Lower lobe of right lung (tissue), 2 donors: ENCODE results near the gene GBE1. TPM values are rescaled to one million over a fixed set of nuclear protein-coding genes. Genes with fewer than 3 reads are reported as not detected.
"Not testable (repeated sequence)": the region's sequence is repeated elsewhere in the genome, so short reads cannot be mapped to it uniquely, and the experiment has no call there.

Experiments
- ATAC-seq, 2 donors: fragments of 200-7000 bp; cut with Tn5 transposase; one replicate each; pipeline ENCODE4 v1.9.1; 2020 to 2022; ENCODE audit warnings: mild to moderate bottlenecking in 2 of 2, moderate library complexity in 2 of 2
- DNase-seq: peaks from one replicate; pipeline ENCODE4 v3.0.0-alpha.2; 2020
- H3K27ac ChIP-seq: fragments of 200-600 bp; one replicate; pipeline ENCODE4 v1.8.0; 2022
- H3K27me3 ChIP-seq: fragments of 200-600 bp; one replicate; pipeline ENCODE4 v1.8.0; 2022; ENCODE audit warnings: low read depth
- H3K36me3 ChIP-seq: fragments of 200-600 bp; one replicate; pipeline ENCODE4 v1.8.0; 2022; ENCODE audit warnings: mild to moderate bottlenecking
- H3K4me1 ChIP-seq: fragments of 200-600 bp; one replicate; pipeline ENCODE4 v1.8.0; 2022
- H3K4me3 ChIP-seq: fragments of 200-600 bp; one replicate; pipeline ENCODE4 v1.8.0; 2022; ENCODE audit warnings: mild to moderate bottlenecking
- H3K9me3 ChIP-seq: fragments of 200-600 bp; one replicate; pipeline ENCODE4 v1.8.0; 2022
- CTCF ChIP-seq: fragments of 200-600 bp; IDR thresholded peaks from one replicate; pipeline ENCODE4 v1.8.0; 2022; ENCODE audit warnings: antibody characterized with exemption, mild to moderate bottlenecking
- intact Hi-C: fragments of 100-400 bp; cut with DNase I; formaldehyde crosslinking; loops from one replicate; pipeline ENCODE4 v1.11.0; 2022
- total RNA-seq: library from RNA; stranded (reverse); fragmentation: NEBNext Ultra II Directional; extraction: Animal tissue kit (Norgen Biotek cat#: 25700); gene quantifications from one replicate; pipeline ENCODE4 v1.2.1, GENCODE V29; 2021
- donor health status: DM: no; HTN: yes; CAD: no; lungs with severe emphysema.

Gene GBE1
- total RNA-seq, 1 donor from 2014 or later, result 23.0 TPM

- Histone ChIP-seq H3K27me3 (no peaks in the 10 kb centered on the region), H3K27ac (no peak overlapping the region), H3K36me3 (no peaks in the 10 kb centered on the region), H3K4me3 (no peak overlapping the region), H3K9me3 (no peaks in the 10 kb centered on the region), H3K4me1 (peaks cover 30% of the 10 kb centered on the region)
- no peak for TF ChIP-seq CTCF
- DNase-seq, result no peak
- no peak for ATAC-seq
- intact Hi-C loops, result no loop called here
Observed at GRCh38 chr3:81763001-81763400, 1.6 kb upstream of the GBE1 start.

DNA sequence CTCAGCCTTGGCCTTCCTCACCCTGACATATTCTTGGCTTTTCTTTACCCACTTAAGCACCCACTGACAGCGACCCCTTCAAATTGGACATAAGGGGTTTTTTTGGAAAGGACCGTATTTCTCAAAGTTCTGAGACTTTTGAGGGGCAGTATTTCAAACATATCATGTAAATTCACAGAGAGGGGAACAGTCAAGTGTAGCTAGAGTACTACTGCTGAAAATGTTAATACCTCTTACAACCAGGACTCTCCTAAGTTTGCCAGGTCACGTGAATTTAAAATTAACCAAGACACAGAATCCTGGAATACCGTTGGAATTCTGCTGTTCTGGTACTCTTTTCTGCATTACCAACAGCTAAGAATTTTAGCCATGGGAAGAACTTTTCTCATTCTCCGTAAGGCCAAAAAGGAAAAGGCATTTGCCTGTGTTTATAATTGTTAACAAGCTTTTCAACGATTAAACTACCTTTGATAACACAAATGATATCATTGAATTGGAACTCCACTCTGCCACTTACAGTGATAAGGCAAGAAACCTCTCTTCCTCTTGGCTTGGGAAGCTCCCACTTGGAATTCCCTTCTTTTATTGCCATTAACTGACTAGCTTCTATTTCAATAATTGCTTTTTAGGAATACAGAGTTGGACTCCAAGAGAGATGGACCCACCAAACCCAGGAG is 597 bp upstream of the GBE1 start:
- ATAC-seq (no peak), DNase-seq (no peak)
- intact Hi-C loops, result no loop called here
- Histone ChIP-seq H3K4me1 (peaks cover 30% of the 10 kb centered on the region), H3K4me3 (peak overlapping the region; percentile 65), H3K27me3 (no peaks in the 10 kb centered on the region), H3K9me3 (no peaks in the 10 kb centered on the region), H3K36me3 (no peaks in the 10 kb centered on the region), H3K27ac (peak overlapping the region; percentile 98)
- no peak for TF ChIP-seq CTCF

GRCh38 chr3:81760215-81760614 is 1.2 kb downstream of the GBE1 start:
- ATAC-seq (no peak), DNase-seq (no peak)
- peak overlapping the region; percentile 98 for H3K27ac ChIP-seq
- H3K4me3 ChIP-seq, result peak overlapping the region; percentile 65
- intact Hi-C loops, result no loop called here
- peaks cover 30% of the 10 kb centered on the region for H3K4me1 ChIP-seq
- H3K36me3 ChIP-seq, result no peaks in the 10 kb centered on the region
- no peaks in the 10 kb centered on the region for H3K9me3 ChIP-seq
- TF ChIP-seq CTCF, result no peak
- no peaks in the 10 kb centered on the region for H3K27me3 ChIP-seq

GRCh38 chr3:81758771-81759170 is 2.7 kb downstream of the GBE1 start:
- H3K9me3 ChIP-seq, H3K27ac ChIP-seq, H3K4me3 ChIP-seq, ATAC-seq, DNase-seq, intact Hi-C loops, H3K27me3 ChIP-seq, H3K36me3 ChIP-seq: not testable (repeated sequence)
- peaks cover 30% of the 10 kb centered on the region for H3K4me1 ChIP-seq

- ATAC-seq (no peak), DNase-seq (no peak)
- Histone ChIP-seq H3K36me3 (no peaks in the 10 kb centered on the region), H3K4me1 (peaks cover 32% of the 10 kb centered on the region), H3K27me3 (no peaks in the 10 kb centered on the region), H3K4me3 (no peak overlapping the region), H3K27ac (no peak overlapping the region), H3K9me3 (no peaks in the 10 kb centered on the region)
- no peak for TF ChIP-seq CTCF
- intact Hi-C loops, result no loop called here
Observed at GRCh38 chr3:81758275-81758674, 3.2 kb downstream of the GBE1 start.

- H3K4me1 ChIP-seq, result peaks cover 11% of the 10 kb centered on the region
- H3K4me3 ChIP-seq, result no peak overlapping the region
- H3K27me3 ChIP-seq, result no peaks in the 10 kb centered on the region
- no peaks in the 10 kb centered on the region for H3K36me3 ChIP-seq
- no peak for ATAC-seq
- intact Hi-C loops, result no loop called here
- no peak for DNase-seq
- no peak overlapping the region for H3K27ac ChIP-seq
- no peaks in the 10 kb centered on the region for H3K9me3 ChIP-seq
- no peak for TF ChIP-seq CTCF
Observed at GRCh38 chr3:81753416-81754027, 7.9 kb downstream of the GBE1 start.
